ENCODE data around the gene ECSCR. TPM values are rescaled to one million over a fixed set of nuclear protein-coding genes. Genes with fewer than 3 reads are reported as not detected.

Gene ECSCR
- total RNA-seq, 1 donor from 2014 or later: 37.1 TPM

DNA sequence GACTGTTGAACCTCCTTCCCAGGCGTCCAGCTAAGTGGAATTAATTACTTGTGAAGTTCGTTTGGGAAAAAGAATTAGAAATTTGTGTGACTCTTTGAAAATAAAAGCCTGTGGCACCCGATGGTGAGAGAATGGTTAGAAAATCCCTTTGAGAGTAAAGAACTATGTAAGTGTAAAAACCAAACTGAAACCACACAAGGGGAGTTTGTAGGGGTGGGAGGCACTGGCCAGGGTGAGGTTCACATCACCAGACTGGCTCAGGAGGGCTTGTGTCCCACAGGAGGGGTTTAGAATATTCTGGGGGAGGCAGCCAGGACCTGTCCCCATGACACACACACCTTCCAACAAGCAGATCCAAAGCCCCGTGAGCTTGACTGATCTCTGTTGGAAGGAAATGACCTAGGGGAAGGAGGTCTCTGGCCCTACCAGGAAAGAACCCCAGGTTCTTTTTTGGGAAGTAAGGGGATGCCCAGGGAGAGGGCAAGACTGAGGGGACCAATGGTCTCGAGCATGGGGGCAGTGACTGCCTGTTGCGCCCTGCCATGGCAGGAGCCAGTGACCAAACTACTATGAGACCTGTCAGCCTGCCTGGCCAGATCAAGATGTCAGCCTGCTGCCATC lies 62.9 kb downstream of the ECSCR start:
- H3K4me1 ChIP-seq: peaks cover 21% of the 10 kb centered on the region
- H3K9me3 ChIP-seq: no peaks in the 10 kb centered on the region
- H3K4me3 ChIP-seq: no peak overlapping the region
- no peak for DNase-seq (ENCODE audit: extremely low spot score in 2 of 2)
- H3K27ac ChIP-seq: no peak overlapping the region
- intact Hi-C loops (cut with DNase I): no loop called here
- TF ChIP-seq CTCF (IDR thresholded peaks at IDR 0.05): no peak
- no peak for TF ChIP-seq POLR2AphosphoS5 (IDR thresholded peaks at IDR 0.05; ENCODE audit: insufficient read depth in 1 of 2, low read depth in 1 of 2)
- TF ChIP-seq POLR2A (IDR thresholded peaks at IDR 0.05): no peak
- no peaks in the 10 kb centered on the region for H3K36me3 ChIP-seq
- no peaks in the 10 kb centered on the region for H3K27me3 ChIP-seq

Small RNAs within 50 kb of the gene (small RNA-seq; reads per million reads assigned to genes)
- not detected for gene RNU5B-4P

Other genes starting within 250 kb of the ECSCR start
- 126 TPM for gene MATR3, start 169.0 kb downstream of the ECSCR start, total RNA-seq
- gene PAIP2, start 120.9 kb downstream of the ECSCR start, total RNA-seq: 66.0 TPM
- not detected for gene SLC23A1, start 79.4 kb downstream of the ECSCR start, total RNA-seq
- not detected for gene MZB1, start 72.8 kb downstream of the ECSCR start, total RNA-seq
- gene PROB1, start 67.6 kb downstream of the ECSCR start, total RNA-seq: 2.5 TPM
- gene SPATA24, start 58.7 kb downstream of the ECSCR start, total RNA-seq: 12.3 TPM
- gene DNAJC18, start 23.2 kb downstream of the ECSCR start, total RNA-seq: 7.6 TPM
- not detected for gene SMIM33, start 8.3 kb upstream of the ECSCR start, total RNA-seq
- gene STING1, start 20.0 kb upstream of the ECSCR start, total RNA-seq: 103 TPM
- 57.5 TPM for gene UBE2D2, start 98.6 kb upstream of the ECSCR start, total RNA-seq
- gene CXXC5, start 185.6 kb upstream of the ECSCR start, total RNA-seq: 51.8 TPM

Measured in vagina (tissue), 2 donors.